Measurements from ENCODE around the gene TRNP1.

- no peak for TF ChIP-seq RCOR1 (IDR thresholded peaks at IDR 0.05; ENCODE audit: insufficient replicate concordance, low read length)
- no peak for TF ChIP-seq USF2 (IDR thresholded peaks at IDR 0.05; ENCODE audit: low read depth, low read length)
Observed at GRCh38 chr1:26970810-26971209, 22.7 kb upstream of the TRNP1 start.
